ENCODE data around the gene CALCOCO1. TPM values are rescaled to one million over a fixed set of nuclear protein-coding genes. Genes with fewer than 3 reads are reported as not detected.

The CALCOCO1 gene
- total and polyA plus RNA-seq, 9 of the 15 experiments (the other 6 are each of a cell fraction or from before 2014, with no cell fraction given) = 1.9 to 31.8 (median 11.0) TPM

DNA sequence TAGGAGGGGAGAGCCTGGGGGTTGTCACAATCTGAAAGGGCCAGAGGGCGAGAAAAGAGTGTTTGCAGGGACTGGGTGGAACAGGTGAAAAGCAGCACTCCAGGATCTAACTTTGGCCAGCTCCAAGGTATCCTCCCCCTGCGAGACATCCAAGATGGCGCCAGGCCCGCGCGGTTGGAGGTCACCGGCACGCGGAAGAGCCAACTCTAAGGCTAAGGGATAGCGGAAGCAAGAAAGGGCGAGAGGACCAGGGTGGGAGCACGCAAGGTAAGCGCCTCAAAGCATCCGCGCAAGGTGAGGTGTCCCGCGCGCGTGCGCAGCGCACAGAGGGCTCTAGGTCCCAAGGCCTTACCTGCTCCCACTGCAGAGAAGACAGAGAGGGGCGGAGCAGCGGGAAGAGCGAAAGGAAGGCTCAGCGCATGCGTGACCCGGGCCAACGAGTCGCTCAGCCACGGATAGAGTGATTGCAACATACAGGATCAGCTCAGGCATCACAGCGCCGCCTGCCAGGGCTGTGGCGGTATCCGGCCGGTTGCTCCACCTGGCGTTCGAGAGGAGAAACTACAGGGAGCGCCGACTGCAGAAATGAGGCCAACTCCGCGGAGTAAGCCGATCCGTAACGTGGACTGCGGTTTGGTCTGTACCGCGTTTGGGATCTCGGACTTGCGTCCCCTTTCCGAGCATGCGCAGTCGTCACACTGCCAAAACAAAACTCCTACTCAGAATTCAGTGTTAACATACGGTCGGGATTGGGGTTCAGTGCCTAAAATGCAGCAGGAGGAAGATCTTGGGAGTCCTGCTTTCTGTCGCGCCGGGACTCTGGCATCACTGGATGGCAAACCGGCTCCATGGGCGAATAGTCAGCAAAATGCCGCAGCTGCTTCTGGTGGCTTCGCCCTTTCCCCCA, 51.3 kb downstream of the CALCOCO1 start, which contains the start of gene ATP5MC2 (continued):
- TF ChIP-seq, protein P1, sequence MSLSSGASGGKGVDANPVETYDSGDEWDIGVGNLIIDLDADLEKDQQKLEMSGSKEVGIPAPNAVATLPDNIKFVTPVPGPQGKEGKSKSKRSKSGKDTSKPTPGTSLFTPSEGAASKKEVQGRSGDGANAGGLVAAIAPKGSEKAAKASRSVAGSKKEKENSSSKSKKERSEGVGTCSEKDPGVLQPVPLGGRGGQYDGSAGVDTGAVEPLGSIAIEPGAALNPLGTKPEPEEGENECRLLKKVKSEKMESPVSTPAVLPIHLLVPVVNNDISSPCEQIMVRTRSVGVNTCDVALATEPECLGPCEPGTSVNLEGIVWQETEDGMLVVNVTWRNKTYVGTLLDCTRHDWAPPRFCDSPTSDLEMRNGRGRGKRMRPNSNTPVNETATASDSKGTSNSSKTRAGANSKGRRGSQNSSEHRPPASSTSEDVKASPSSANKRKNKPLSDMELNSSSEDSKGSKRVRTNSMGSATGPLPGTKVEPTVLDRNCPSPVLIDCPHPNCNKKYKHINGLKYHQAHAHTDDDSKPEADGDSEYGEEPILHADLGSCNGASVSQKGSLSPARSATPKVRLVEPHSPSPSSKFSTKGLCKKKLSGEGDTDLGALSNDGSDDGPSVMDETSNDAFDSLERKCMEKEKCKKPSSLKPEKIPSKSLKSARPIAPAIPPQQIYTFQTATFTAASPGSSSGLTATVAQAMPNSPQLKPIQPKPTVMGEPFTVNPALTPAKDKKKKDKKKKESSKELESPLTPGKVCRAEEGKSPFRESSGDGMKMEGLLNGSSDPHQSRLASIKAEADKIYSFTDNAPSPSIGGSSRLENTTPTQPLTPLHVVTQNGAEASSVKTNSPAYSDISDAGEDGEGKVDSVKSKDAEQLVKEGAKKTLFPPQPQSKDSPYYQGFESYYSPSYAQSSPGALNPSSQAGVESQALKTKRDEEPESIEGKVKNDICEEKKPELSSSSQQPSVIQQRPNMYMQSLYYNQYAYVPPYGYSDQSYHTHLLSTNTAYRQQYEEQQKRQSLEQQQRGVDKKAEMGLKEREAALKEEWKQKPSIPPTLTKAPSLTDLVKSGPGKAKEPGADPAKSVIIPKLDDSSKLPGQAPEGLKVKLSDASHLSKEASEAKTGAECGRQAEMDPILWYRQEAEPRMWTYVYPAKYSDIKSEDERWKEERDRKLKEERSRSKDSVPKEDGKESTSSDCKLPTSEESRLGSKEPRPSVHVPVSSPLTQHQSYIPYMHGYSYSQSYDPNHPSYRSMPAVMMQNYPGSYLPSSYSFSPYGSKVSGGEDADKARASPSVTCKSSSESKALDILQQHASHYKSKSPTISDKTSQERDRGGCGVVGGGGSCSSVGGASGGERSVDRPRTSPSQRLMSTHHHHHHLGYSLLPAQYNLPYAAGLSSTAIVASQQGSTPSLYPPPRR (CRISPR knock-in tag; IDR thresholded peaks at IDR 0.05; ENCODE audit: borderline replicate concordance) = no peak; the same call in 1 of the 2 replicates
- peak; percentile 94 for TF ChIP-seq ATF7 (IDR thresholded peaks at IDR 0.05)
- TF ChIP-seq KLF1 (tag; IDR thresholded peaks at IDR 0.05) = 0 out of 2 replicates have a peak, but pooled peaks have one; percentile 54
- TF ChIP-seq, protein P2, sequence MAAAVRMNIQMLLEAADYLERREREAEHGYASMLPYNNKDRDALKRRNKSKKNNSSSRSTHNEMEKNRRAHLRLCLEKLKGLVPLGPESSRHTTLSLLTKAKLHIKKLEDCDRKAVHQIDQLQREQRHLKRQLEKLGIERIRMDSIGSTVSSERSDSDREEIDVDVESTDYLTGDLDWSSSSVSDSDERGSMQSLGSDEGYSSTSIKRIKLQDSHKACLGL (CRISPR knock-in tag; IDR thresholded peaks at IDR 0.05; ENCODE audit: borderline replicate concordance, poor library complexity, severe bottlenecking) = peak; percentile 8
- TF ChIP-seq ZNF57 (CRISPR knock-in tag; IDR thresholded peaks at IDR 0.05) = no peak; the same call in 1 of the 2 replicates
- TF ChIP-seq FUS (optimal IDR thresholded peaks at IDR 0.05; ENCODE audit: low read depth, low read length) = no peak
- TF ChIP-seq MAZ (CRISPR knock-in tag; conservative IDR thresholded peaks at IDR 0.05 in 1 of 2, IDR thresholded peaks at IDR 0.05 in 1 of 2) = peak; percentile 86 to 87
- TF ChIP-seq SETDB1 (IDR thresholded peaks at IDR 0.05; ENCODE audit: low read length) = no peak
- TF ChIP-seq CBX1 (IDR thresholded peaks at IDR 0.05; ENCODE audit: low read depth) = peak; percentile 94; the same call in 1 of the 2 replicates
- TF ChIP-seq, protein P3, sequence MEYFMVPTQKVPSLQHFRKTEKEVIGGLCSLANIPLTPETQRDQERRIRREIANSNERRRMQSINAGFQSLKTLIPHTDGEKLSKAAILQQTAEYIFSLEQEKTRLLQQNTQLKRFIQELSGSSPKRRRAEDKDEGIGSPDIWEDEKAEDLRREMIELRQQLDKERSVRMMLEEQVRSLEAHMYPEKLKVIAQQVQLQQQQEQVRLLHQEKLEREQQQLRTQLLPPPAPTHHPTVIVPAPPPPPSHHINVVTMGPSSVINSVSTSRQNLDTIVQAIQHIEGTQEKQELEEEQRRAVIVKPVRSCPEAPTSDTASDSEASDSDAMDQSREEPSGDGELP (CRISPR knock-in tag; IDR thresholded peaks at IDR 0.05; ENCODE audit: borderline replicate concordance) = peak; percentile 87
- TF ChIP-seq, protein P4, sequence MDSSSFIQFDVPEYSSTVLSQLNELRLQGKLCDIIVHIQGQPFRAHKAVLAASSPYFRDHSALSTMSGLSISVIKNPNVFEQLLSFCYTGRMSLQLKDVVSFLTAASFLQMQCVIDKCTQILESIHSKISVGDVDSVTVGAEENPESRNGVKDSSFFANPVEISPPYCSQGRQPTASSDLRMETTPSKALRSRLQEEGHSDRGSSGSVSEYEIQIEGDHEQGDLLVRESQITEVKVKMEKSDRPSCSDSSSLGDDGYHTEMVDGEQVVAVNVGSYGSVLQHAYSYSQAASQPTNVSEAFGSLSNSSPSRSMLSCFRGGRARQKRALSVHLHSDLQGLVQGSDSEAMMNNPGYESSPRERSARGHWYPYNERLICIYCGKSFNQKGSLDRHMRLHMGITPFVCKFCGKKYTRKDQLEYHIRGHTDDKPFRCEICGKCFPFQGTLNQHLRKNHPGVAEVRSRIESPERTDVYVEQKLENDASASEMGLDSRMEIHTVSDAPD (CRISPR knock-in tag; IDR thresholded peaks at IDR 0.05) = no peak
- TF ChIP-seq, protein P5, sequence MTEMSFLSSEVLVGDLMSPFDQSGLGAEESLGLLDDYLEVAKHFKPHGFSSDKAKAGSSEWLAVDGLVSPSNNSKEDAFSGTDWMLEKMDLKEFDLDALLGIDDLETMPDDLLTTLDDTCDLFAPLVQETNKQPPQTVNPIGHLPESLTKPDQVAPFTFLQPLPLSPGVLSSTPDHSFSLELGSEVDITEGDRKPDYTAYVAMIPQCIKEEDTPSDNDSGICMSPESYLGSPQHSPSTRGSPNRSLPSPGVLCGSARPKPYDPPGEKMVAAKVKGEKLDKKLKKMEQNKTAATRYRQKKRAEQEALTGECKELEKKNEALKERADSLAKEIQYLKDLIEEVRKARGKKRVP (CRISPR knock-in tag; IDR thresholded peaks at IDR 0.05) = 0 out of 2 replicates have a peak, but pooled peaks have one; percentile 43
- TF ChIP-seq, protein P6, sequence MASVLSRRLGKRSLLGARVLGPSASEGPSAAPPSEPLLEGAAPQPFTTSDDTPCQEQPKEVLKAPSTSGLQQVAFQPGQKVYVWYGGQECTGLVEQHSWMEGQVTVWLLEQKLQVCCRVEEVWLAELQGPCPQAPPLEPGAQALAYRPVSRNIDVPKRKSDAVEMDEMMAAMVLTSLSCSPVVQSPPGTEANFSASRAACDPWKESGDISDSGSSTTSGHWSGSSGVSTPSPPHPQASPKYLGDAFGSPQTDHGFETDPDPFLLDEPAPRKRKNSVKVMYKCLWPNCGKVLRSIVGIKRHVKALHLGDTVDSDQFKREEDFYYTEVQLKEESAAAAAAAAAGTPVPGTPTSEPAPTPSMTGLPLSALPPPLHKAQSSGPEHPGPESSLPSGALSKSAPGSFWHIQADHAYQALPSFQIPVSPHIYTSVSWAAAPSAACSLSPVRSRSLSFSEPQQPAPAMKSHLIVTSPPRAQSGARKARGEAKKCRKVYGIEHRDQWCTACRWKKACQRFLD (CRISPR knock-in tag; IDR thresholded peaks at IDR 0.05) = peak; percentile 64; the same call in 1 of the 2 replicates
- TF ChIP-seq ZNF77 (CRISPR knock-in tag; IDR thresholded peaks at IDR 0.05) = no peak
